ENCODE data around the gene NCAPD2.
A peak's percentile ranks its signal among the peaks of the same experiment; 100 is the strongest.

DNA sequence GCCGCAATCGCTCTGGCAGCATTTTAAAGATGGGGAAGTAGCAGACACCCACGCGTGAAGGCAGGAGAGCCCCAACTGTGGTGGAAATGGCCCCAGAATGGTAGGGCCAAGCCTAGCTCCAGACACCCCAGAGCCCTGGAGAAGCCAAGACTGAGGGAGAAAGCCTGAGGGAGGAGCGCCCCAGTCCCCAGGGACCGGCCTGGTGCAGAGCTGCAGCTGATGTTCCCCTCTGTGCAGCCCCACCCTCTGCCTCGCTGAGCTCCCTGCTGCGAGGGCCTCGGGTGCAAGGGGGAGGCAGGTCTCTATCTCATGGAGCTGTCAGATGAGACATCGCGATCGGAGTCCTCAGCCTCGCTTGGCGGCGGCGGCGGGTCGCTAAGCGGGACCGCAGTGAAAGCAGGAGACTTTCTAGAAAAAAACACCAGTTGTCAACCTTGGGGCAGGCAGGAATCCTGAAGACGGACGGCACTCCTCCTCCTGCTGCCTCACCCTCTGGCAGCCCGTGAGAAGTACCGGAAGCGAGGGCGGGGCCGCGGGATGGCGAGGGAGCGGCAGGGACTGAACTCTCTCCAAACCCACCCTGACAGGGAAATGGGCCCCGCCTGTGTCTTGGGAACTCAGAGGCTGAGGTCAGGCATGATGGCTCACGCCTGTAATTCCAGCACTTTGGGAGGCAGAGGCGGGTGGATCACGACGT lies 46.4 kb downstream of the NCAPD2 start:
- TF ChIP-seq CTCF (IDR thresholded peaks at IDR 0.05) (no peak), POLR2A (IDR thresholded peaks at IDR 0.05) (peak in 1 of 2 donors; percentile 16)
